Stimulated activated CD8-positive, alpha-beta memory T cell treated with anti-CD3 and anti-CD28 coated beads, Interleukin-15, amount 100 ng/mL, for 24 hours (primary cell): ENCODE data around the gene TXNDC5.

Experiments used
- DNase-seq: peaks from one replicate; pipeline ENCODE4 v3.0.0-alpha.2; 2020; ENCODE audit warnings: low read depth

The TXNDC5 gene

GRCh38 chr6:7910654-7911344 lies at the start of gene TXNDC5:
TXNDC5 (minus strand) TSS chr6:7910788; CDS start chr6:7910776, 12 bp downstream.
- DNase-seq: peak; percentile 58

- DNase-seq: no peak
These were observed 49.6 kb upstream of the TXNDC5 start for GRCh38 chr6:7960141-7960540.

- DNase-seq: no peak
These were observed 48.9 kb upstream of the TXNDC5 start for GRCh38 chr6:7959453-7959852.

- DNase-seq: no peak
These were observed 47.9 kb upstream of the TXNDC5 start for GRCh38 chr6:7958464-7958863.

- DNase-seq: no peak
These were observed 45.7 kb upstream of the TXNDC5 start for GRCh38 chr6:7956257-7956656.

- DNase-seq: no peak
These were observed 44.1 kb upstream of the TXNDC5 start for GRCh38 chr6:7954477-7955200.

- no peak for DNase-seq
These were observed 43.2 kb upstream of the TXNDC5 start for GRCh38 chr6:7953753-7954152.

GRCh38 chr6:7939864-7940228 lies 29.3 kb upstream of the TXNDC5 start:
- no peak for DNase-seq

- no peak for DNase-seq
These were observed 28.7 kb upstream of the TXNDC5 start for GRCh38 chr6:7939184-7939863.

- no peak for DNase-seq
These were observed 28.1 kb upstream of the TXNDC5 start for GRCh38 chr6:7938562-7939183.

GRCh38 chr6:7933794-7934193 lies 23.2 kb upstream of the TXNDC5 start:
- DNase-seq: no peak

- DNase-seq: no peak
These were observed 22.0 kb upstream of the TXNDC5 start for GRCh38 chr6:7932625-7933024.

GRCh38 chr6:7924867-7925266 lies 14.3 kb upstream of the TXNDC5 start:
- no peak for DNase-seq

GRCh38 chr6:7922596-7922995 lies 12.0 kb upstream of the TXNDC5 start:
- no peak for DNase-seq

GRCh38 chr6:7921632-7922092 lies 11.1 kb upstream of the TXNDC5 start:
- no peak for DNase-seq

GRCh38 chr6:7921046-7921445 lies 10.5 kb upstream of the TXNDC5 start:
- DNase-seq: no peak

- no peak for DNase-seq
These were observed 9.8 kb upstream of the TXNDC5 start for GRCh38 chr6:7920425-7920824.

GRCh38 chr6:7919871-7920270 lies 9.3 kb upstream of the TXNDC5 start:
- no peak for DNase-seq

- DNase-seq: no peak
These were observed 7.8 kb upstream of the TXNDC5 start for GRCh38 chr6:7918403-7918802.

GRCh38 chr6:7917729-7918128 lies 7.1 kb upstream of the TXNDC5 start:
- no peak for DNase-seq

GRCh38 chr6:7916959-7917358 lies 6.4 kb upstream of the TXNDC5 start:
- DNase-seq: no peak

GRCh38 chr6:7914991-7915789 lies 4.6 kb upstream of the TXNDC5 start:
- DNase-seq: no peak
